HTR-8/SVneo (cell line): Measurements from ENCODE around the gene ASB1.
A peak's percentile ranks its signal among the peaks of the same experiment; 100 is the strongest.
"Not testable (repeated sequence)": the region's sequence is repeated elsewhere in the genome, so short reads cannot be mapped to it uniquely, and the experiment has no call there.

ENCODE experiments used
- DNase-seq: peaks from one replicate; pipeline ENCODE4 v3.0.0; 2011; ENCODE audit warnings: low spot score, mixed read lengths; ENCODE audit not compliant: insufficient read length
- FAIRE-seq: peaks from 2 replicates; lab custom pipeline; 2011; peaks lifted over from hg19 to GRCh38; lab: Jason Lieb, UNC

ASB1 gene

GRCh38 chr2:238403632-238404405, 22.9 kb upstream of the ASB1 start:
- no peak for DNase-seq
- no peak for FAIRE-seq

- DNase-seq (no peak), FAIRE-seq (no peak)
These were observed 22.1 kb upstream of the ASB1 start for GRCh38 chr2:238404406-238405216.

DNA sequence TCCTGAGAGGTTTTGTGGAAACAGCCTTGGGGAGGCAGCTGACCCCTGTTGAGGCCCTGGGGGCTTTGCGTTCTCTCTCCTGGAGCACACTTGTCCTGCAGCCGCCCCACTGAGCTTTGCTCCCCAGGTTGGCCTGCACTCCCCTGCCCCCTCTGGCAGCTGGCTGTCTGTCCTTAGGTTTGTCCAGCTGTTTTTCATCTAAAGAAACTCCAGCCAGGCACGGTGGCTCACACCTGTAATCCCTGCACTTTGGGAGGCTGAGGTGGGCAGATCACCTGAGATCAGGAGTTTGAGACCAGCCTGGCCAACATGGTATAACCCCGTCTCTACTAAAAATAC, 21.5 kb upstream of the ASB1 start:
- FAIRE-seq, DNase-seq: not testable (repeated sequence)

GRCh38 chr2:238406221-238406997, 20.3 kb upstream of the ASB1 start:
- no peak for FAIRE-seq

DNA sequence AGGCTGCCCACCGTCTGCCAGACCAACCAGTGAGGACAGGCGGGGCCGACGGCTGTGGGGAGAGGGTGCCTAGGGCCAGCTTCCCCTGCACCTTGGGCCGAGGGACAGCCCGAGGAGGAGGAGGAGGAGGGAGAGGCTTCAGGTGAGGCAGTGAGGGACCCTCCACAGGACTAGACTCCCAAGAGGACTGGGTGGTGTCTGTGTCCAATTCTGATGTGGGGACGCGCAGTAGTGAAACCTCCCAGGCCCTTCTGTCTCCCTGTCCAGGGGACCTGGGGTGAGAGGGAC, 19.8 kb upstream of the ASB1 start:
- DNase-seq (no peak), FAIRE-seq (no peak)

More at GRCh38 chr2:238406221-238406997, 20.3 kb upstream of the ASB1 start:
- no peak for DNase-seq

GRCh38 chr2:238407566-238407965, 19.2 kb upstream of the ASB1 start:
- DNase-seq: no peak
- FAIRE-seq: no peak

GRCh38 chr2:238408615-238409340, 17.9 kb upstream of the ASB1 start:
- no peak for DNase-seq
- no peak for FAIRE-seq

DNA sequence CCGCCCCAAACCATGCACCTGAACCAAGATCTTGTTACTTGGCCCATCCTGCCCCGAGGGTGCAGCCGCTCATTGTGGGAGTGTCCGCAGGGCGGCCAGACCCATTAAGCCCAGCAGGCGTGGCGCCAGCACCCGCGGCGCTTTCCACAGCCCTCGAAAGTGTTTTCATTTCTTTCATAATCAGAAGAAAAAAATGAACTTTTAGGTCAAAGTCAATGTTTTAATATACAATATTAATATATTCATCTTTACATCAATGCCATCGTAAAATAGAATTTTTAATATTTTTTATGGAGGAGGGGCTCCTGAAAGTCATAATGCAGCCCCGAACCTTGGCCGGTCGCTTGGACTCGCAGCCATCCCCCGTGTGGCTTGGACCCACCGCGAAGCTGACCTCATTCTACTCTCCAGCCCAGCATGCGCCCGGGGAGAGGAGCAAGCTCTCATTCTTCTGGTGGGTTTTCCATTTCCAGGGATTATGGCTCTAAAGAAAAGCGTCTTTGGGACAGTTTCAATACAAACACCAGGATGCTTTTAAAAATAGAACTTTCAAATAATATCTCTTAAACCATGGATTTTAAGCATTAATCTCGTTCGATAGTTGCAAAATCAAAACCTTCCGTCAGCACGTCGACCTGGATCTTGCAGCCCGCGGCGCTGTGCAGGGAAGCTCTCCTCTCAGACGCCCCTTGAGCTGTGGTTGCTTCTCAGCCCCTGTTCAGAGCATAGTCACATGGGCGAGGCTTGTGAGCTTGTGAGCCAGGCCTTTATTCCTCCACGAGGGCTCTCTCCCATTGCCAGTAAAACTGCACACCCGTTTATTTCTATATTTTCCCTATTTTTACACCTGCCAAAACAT, 17.2 kb upstream of the ASB1 start:
- DNase-seq (no peak), FAIRE-seq (no peak)

GRCh38 chr2:238412067-238412767, 14.5 kb upstream of the ASB1 start:
- DNase-seq (no peak), FAIRE-seq (peak; percentile 58)

DNA sequence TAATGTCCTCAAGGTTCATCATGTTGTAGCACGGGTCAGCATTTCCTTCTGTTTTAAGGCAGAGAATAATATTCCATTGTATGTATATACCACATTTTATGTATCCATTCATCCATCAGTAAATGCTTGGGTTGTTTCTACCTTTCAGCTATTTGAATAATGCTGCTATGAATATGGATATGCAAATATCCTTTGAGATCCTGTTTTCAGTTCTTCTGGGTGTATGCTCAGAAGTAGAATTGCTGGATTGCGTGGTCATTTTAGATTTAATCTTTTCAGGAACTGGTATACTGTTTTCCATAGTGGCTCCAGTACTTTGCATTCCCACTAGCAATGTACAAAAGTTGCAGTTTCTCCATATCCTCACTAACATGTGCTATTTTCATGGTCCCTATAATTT, 13.4 kb upstream of the ASB1 start:
- DNase-seq: no peak

GRCh38 chr2:238415036-238415764, 11.5 kb upstream of the ASB1 start:
- FAIRE-seq (peak; percentile 38), DNase-seq (no peak)

More for the DNA sequence above, 13.4 kb upstream of the ASB1 start:
- no peak for FAIRE-seq

DNA sequence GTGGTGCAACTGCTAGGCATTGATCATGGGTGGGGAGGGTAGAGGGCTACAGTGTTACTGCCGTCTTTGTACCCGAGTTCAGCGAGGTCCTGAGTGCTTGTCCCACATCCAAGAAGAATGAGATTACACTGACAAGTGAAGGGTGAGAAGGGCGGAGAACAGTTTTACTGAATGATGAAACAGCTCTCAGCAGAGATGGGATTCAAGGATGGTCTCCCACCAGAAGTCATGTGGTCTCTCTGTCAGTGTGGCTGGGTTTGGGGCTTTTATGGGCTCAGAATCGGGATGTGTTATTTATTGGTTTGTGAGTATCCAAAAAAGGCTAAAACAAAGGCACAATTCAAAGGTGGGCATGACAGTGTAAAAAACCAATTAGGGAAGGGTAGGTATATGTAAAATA, 10.8 kb upstream of the ASB1 start:
- FAIRE-seq (no peak), DNase-seq (no peak)

DNA sequence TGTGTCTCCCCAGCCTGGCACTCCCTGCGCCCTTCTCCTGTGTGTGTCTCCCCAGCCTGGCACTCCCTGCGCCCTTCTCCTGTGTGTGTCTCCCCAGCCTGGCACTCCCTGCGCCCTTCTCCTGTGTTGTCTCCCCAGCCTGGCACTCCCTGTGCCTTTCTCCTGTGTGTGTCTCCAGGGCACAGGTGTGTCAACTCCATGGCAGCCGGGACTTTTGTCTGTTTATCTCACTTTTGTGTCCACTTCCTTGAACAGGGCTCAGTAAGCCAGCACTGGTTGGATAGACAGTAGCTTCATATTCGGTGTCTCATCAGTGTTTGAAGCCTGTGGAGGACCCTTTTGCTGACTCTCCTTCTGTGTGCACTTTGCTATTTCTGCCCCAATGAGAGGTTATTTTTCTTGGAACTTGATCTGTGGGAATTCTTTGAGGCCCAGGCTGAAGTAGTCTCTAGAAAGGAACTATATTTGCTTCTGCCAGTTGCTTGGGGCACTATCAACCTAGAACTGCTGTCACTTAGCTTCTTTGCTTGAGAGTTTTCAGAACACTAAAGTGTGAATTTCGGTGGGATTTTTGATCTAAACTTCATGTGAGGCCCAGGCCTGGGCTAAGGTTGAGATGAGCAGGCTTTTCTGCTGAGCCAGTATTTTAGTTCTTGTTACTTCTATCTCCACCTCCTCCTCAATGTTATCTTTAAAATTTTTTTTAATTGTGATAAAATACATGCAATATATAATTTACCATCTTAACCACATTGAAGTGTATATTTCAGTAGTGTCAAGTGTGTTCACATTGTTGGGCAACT, 8.3 kb upstream of the ASB1 start:
- no peak for DNase-seq
- no peak for FAIRE-seq

DNA sequence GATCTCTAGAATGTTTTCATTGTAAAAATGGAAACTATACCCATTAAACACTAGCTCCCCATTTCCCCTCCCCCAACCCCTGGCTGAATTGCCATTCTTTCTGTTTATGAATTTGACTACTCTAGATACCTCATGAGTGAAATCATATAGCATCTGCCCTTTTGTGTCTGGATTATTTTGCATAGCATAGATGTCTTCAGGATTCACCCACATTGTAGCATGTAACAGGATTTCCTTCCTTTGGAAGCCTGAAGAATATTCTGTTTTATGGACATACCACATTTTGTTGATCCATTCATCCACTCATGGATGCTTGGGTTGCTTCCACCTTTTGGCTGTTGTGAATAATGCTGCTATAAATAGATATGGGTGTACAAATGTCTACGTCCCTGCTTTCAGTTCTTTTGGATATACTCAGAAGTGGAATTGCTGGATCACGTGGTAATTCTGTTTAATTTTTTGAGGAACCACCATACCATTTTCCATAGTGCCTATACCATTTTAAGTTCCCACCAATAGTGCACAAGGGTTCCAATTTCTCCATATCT, 7.7 kb upstream of the ASB1 start:
- no peak for FAIRE-seq
- DNase-seq: no peak

GRCh38 chr2:238420442-238420841, 6.3 kb upstream of the ASB1 start:
- DNase-seq: no peak
- FAIRE-seq: no peak

GRCh38 chr2:238420878-238421694, 5.6 kb upstream of the ASB1 start:
- FAIRE-seq: no peak
- DNase-seq: no peak
